Subcutaneous abdominal adipose tissue (tissue), 5 donors: ENCODE results near the gene FRMD5.

Source experiments
- H3K27ac ChIP-seq: one replicate; pipeline ENCODE4 v1.7.0; 2013; ENCODE audit warnings: low read depth, mild to moderate bottlenecking, inconsistent platforms, low read length, moderate library complexity
- H3K27me3 ChIP-seq, 5 donors: one replicate each; pipeline ENCODE4 v1.7.0; 2013; ENCODE audit warnings: low read length in 5 of 5, inconsistent platforms in 1 of 5; ENCODE audit not compliant: control insufficient read depth in 5 of 5, insufficient read depth in 4 of 5
- H3K36me3 ChIP-seq, 5 donors: one replicate each; pipeline ENCODE4 v1.7.0; 2013; ENCODE audit warnings: low read length in 5 of 5; ENCODE audit not compliant: control insufficient read depth in 5 of 5, insufficient read depth in 5 of 5
- H3K4me1 ChIP-seq, 5 donors: one replicate each; pipeline ENCODE4 v1.7.0; 2013; ENCODE audit warnings: low read length in 5 of 5, mild to moderate bottlenecking in 3 of 5, moderate library complexity in 1 of 5; ENCODE audit not compliant: control insufficient read depth in 5 of 5, insufficient read depth in 5 of 5
- H3K4me3 ChIP-seq, 5 donors: one replicate each; pipeline ENCODE4 v1.7.0; 2013; ENCODE audit warnings: low read length in 5 of 5, low read depth in 1 of 5
- H3K9ac ChIP-seq, 5 donors: one replicate each; pipeline ENCODE4 v1.7.0; 2013; ENCODE audit warnings: low read length in 5 of 5, mild to moderate bottlenecking in 4 of 5, moderate library complexity in 3 of 5
- H3K9me3 ChIP-seq, 5 donors: one replicate each; pipeline ENCODE4 v1.7.0; 2013; ENCODE audit warnings: low read length in 5 of 5; ENCODE audit not compliant: control insufficient read depth in 5 of 5
- donor health status: healthy.
- donor health status: healthy.
- donor health status: healthy.
- donor health status: healthy.
- donor health status: healthy.

The FRMD5 gene

DNA sequence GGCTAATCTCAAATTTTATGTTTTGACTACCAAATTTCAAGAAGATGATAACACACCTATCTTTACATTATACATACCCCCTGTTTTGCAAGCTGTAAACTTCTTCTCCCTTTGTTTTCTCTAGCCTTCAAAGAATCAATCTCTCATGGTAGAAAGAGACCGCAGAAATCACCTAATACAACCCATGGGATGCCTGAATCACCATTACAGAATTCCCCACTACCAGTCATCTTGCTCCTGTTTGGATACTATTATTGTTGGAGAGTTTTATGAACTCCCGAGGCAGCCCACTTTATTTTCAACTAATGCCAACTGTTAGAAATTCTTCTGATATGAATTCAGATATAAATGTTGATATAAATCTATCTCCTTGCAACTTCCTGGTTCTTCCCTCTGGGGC is 110.9 kb downstream of the FRMD5 start:
- Histone ChIP-seq H3K4me3 (no peak overlapping the region), H3K27ac (no peak overlapping the region), H3K27me3 (no peaks in the 10 kb centered on the region), H3K9me3 (no peaks in the 10 kb centered on the region), H3K4me1 (no peaks in the 10 kb centered on the region), H3K36me3 (no peaks in the 10 kb centered on the region), H3K9ac (no peak overlapping the region)

DNA sequence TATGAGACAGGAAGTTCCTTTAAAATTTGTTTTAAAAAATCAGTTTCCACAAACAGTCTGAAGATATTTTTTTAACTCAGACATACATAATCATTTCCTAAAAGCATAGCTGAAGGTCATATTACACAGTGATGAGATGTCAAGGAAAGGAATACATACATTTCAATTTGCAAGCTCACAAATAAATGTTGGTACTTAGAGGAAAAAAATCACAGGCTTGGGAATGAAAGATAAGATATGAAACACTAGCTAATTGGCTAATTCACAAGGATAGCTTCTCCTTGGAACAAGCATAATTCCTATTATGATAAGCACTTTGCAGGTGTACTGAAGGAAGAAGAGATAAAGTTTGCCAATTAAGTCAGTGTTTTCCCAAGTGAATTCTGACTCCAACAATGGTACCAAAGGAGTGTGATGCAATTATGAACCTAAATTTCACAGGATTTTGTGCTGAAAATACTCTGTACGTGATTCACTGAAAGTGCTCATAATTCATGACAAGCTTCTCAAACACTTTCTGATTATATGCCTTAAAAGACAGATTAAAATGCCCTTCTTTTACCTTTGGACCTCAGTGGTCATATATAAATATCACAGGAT is 112.4 kb downstream of the FRMD5 start:
- Histone ChIP-seq H3K27ac (no peak overlapping the region), H3K36me3 (no peaks in the 10 kb centered on the region), H3K9ac (no peak overlapping the region), H3K4me3 (no peak overlapping the region), H3K9me3 (no peaks in the 10 kb centered on the region), H3K4me1 (no peaks in the 10 kb centered on the region), H3K27me3 (no peaks in the 10 kb centered on the region)

DNA sequence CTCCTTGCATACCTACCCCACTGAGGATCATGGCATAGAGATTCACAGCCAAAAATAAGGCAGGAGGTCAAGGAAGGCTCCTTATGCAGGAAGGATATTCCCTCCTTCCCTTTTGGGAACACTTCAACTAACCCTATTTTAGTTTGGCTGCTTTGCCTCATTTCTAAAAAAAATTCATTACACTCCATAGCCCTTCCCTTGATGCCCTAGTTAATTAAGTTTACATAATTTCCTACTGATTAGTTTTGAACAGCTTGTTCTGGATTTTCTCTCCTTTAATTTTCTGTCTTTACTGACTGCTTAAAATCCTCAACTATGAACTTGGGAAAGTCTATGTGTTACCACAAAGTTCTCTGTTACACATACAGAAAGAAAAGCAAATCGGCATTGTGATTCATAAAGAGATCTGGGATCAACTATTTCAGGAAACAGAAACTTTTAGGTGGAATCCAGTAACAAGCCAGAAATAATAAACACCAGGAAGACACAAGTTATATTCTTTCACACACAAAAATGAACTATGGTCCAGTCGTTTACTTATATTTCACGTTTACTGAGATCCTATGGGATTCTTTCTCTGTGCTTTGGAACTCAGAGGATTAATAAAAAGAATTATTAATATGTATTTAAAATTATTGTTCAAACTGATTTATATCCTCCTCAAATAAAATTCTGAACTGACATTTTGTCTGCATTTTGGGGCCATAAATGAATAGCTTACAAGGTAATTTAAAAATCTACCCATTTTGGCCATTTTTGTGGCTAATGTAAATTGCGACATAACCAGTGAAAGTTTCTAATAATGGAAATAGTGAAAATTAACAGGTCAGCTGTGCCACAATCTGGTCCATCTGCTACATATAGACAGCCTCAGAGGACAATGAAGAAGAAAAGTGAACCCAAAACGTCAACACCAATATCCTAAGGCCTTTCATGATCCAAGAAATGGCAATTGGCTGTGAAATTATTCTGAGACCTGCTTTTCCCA is 113.8 kb downstream of the FRMD5 start:
- no peaks in the 10 kb centered on the region for H3K4me1 ChIP-seq
- no peaks in the 10 kb centered on the region for H3K9me3 ChIP-seq
- H3K27me3 ChIP-seq: no peaks in the 10 kb centered on the region
- no peaks in the 10 kb centered on the region for H3K36me3 ChIP-seq
- no peak overlapping the region for H3K27ac ChIP-seq
- no peak overlapping the region for H3K9ac ChIP-seq
- H3K4me3 ChIP-seq: no peak overlapping the region

DNA sequence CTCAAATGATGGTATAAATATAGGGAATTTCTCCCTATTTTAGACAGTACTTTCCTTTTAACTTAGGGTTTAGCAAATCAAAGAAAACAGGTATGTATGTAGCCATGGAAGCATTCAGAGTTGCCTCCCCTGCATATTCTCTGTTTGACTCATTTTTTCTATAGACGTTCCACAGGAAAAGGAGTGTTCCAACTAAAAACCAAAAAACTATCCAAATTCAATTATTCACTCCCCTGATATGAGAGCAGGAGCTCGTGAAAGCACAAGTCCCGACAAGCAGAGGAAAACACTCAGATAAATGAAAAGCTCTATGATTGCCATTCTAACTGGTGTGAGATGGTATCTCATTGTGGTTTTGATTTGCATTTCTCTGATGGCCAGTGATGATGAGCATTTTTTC is 119.5 kb downstream of the FRMD5 start:
- H3K9ac ChIP-seq: no peak overlapping the region
- no peaks in the 10 kb centered on the region for H3K4me1 ChIP-seq
- no peaks in the 10 kb centered on the region for H3K9me3 ChIP-seq
- no peak overlapping the region for H3K27ac ChIP-seq
- no peaks in the 10 kb centered on the region for H3K36me3 ChIP-seq
- H3K27me3 ChIP-seq: no peaks in the 10 kb centered on the region
- no peak overlapping the region for H3K4me3 ChIP-seq

DNA sequence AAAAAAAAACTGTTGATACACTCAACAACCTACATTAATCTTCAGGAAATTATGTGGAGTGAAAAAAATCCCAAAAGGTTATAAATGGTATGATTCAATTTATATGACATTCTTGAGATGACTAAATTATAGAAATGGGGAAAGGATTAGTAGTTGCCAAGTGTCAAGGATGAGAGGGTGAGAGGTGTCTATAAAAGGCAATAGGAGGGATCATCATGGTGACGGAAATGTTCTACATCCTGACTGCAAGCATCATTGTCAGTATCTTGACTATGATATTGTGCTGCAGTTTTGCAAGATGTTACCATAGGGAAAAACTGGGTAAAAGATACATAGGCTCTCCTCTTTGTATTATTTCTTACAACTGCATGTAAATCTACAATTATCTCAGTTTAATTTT is 125.6 kb downstream of the FRMD5 start:
- no peak overlapping the region for H3K27ac ChIP-seq
- H3K9ac ChIP-seq: no peak overlapping the region
- H3K27me3 ChIP-seq: no peaks in the 10 kb centered on the region

DNA sequence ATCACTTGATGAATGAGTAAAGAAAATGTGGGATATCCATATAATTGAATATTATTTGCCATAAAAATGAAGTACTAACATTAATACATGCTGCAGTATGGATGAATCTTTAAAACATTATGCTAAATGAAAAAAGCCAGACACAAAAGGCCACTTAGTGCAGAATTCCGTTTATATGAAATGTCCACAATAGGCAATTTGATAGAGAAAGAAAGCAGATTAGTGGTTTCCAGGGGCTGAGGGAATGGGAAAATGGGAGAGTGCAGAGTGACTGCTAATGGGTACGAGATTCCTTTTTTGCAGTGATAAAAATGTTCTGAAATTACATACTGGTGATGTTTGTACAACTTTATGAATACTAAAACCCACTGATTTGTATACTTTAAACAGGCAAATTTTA is 126.7 kb downstream of the FRMD5 start:
- no peaks in the 10 kb centered on the region for H3K9me3 ChIP-seq
- H3K4me3 ChIP-seq: no peak overlapping the region
- no peak overlapping the region for H3K9ac ChIP-seq
- H3K36me3 ChIP-seq: no peaks in the 10 kb centered on the region
- H3K27me3 ChIP-seq: no peaks in the 10 kb centered on the region
- no peaks in the 10 kb centered on the region for H3K4me1 ChIP-seq
- no peak overlapping the region for H3K27ac ChIP-seq

More for the DNA sequence above, 125.6 kb downstream of the FRMD5 start:
- Histone ChIP-seq H3K4me1 (no peaks in the 10 kb centered on the region), H3K36me3 (no peaks in the 10 kb centered on the region), H3K4me3 (no peak overlapping the region), H3K9me3 (no peaks in the 10 kb centered on the region)

DNA sequence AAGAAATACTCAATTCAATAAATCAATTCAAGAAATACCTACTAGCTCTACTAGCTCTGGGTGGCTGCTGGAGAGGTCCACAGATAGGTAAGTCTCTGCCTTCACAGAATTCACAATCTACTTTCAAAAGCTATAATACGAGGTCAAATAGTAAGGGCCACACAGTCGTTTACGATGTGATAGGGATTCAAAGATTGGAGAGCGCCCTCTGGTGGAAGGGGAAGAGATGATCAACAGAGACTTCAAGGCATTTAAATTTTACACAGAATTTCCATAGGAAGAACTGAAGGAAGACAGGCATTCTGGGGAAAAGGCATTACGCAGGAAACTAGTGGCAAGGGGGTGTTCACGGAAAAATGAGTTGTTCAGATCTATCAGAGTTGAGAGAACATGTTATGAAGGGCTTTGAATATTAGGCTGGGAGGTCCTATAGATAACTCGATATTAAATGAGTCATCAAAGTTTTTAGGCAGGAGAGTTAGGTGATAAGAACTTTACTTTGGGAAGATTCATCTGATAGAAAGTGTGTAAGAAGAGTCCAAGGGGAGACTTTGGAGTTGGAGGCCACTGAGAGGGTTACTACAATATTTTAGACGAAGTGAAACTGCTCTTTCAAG is 128.8 kb downstream of the FRMD5 start:
- H3K27me3 ChIP-seq: no peaks in the 10 kb centered on the region
- no peak overlapping the region for H3K4me3 ChIP-seq
- no peaks in the 10 kb centered on the region for H3K9me3 ChIP-seq
- H3K27ac ChIP-seq: no peak overlapping the region
- H3K36me3 ChIP-seq: no peaks in the 10 kb centered on the region
- H3K4me1 ChIP-seq: no peaks in the 10 kb centered on the region
- H3K9ac ChIP-seq: no peak overlapping the region

DNA sequence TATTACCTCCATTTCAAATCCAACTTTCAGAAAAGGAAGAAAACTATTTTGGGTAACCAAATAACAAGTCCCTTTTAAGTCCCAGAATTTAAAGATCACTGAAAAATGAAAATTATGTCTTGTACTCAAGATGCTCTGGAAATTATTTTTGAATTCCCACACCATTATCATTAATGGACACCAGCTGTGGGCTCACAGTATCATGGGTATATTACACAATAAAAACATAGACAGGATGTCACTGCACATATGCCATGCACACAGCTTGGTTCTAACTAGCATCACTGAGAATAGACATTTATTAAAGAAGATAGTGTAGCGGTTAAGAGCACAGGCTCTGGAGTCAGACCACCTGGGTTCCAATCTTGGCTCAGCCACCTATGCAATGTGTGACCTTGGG is 130.4 kb downstream of the FRMD5 start:
- no peak overlapping the region for H3K27ac ChIP-seq
- no peaks in the 10 kb centered on the region for H3K9me3 ChIP-seq
- peaks cover 0 to 2% (median 0%) of the 10 kb centered on the region in 5 donors for H3K27me3 ChIP-seq
- no peaks in the 10 kb centered on the region for H3K4me1 ChIP-seq
- no peak overlapping the region for H3K9ac ChIP-seq
- H3K4me3 ChIP-seq: no peak overlapping the region
- H3K36me3 ChIP-seq: no peaks in the 10 kb centered on the region

DNA sequence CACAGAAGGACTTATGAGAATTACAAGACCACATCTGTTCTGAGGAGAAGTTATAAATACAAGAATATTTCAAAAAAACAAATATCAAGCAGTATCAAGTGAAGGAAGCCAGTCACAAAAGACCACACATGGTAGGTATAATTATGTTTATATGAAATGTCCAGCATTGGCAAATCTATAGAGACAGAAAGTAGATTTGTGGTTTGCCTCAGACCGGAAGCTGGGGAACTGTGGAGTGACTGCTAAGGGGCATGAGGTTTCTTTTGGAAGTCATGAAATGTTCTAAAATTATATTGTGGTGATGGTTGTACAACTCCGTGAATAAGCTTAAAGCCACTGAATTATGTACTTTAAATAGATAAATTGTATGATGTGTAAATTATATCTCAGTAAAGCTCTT is 136.9 kb downstream of the FRMD5 start:
- no peak overlapping the region for H3K4me3 ChIP-seq
- no peak overlapping the region for H3K27ac ChIP-seq
- no peaks in the 10 kb centered on the region for H3K4me1 ChIP-seq
- no peaks in the 10 kb centered on the region for H3K36me3 ChIP-seq
- H3K9me3 ChIP-seq: no peaks in the 10 kb centered on the region
- H3K9ac ChIP-seq: no peak overlapping the region
- H3K27me3 ChIP-seq: peaks cover 0 to 2% (median 0%) of the 10 kb centered on the region in 5 donors

DNA sequence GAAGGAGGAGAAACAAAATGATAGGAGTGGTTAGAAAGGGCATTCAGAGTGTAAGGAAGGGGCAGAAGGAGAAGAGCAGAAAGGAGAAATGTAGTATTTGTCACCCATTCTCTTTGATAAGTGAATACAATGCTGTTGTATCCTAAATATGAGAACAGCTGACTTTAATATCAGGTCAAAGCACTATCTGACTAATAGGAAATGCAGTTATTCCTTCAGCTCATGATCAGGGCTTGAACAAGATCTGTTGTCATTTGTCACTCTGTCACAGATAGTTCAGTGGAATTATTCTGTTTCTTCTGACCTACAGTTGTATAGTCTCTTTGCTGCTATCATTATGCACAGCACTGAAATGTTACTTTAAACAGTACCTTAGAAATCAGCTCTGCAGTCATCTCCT is 149.4 kb downstream of the FRMD5 start:
- H3K27ac ChIP-seq: no peak overlapping the region
- peaks cover 0 to 3% (median 0%) of the 10 kb centered on the region in 5 donors for H3K4me1 ChIP-seq
- no peaks in the 10 kb centered on the region for H3K9me3 ChIP-seq
- H3K9ac ChIP-seq: no peak overlapping the region
- H3K36me3 ChIP-seq: no peaks in the 10 kb centered on the region
- no peaks in the 10 kb centered on the region for H3K27me3 ChIP-seq
- H3K4me3 ChIP-seq: no peak overlapping the region
